Measurements from ENCODE around the gene STK24.
"Not testable (repeated sequence)": the region's sequence is repeated elsewhere in the genome, so short reads cannot be mapped to it uniquely, and the experiment has no call there.

The STK24 gene

DNA sequence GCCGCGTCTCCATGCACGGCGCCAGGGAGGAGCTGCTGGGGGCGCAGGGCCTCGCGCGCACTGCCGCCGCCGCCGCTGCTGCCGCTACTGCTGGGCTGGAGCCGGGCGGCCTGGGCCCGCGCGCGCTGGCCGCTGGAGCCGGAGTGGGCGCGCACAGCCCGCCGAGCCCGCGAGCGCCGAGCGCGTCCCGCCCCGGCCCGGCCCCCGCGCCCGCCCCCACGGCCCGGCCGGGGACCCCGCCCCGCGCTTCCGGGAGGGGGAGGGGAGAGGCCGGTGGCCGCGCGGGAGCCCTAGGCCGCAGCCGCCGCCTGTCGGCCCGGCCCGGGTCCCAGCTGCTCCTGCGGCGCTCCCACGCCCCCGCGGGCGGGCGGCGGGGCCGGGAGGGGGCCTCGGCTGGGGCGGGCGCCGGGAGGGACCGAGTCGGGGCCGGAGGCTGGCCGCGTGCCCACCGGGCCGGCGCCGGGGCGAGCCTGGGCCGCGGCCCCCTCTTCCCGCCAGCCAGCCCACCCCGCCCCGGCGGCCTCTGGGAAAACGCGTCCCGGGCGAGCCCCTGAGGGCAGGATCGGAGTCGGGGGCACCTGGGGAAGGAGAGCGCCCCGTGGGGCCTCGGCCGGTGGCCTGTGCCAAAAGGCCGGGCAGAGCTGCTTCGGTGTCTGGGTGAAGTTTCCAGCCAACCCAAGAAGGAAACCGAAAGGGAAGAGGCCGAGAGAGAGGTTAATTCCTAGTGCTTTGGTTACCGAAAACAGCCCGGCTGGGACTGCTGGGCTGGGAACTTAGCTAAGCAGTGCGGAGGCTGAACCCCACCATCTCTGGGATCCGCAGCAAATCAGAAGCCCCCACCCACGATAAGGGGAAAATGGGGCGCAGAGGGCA is at the start of gene STK24:
Gene STK24 (minus strand): TSS at position 145 of the 873 bp plus-strand sequence. CDS start 321 bp downstream, outside the sequence.
- DNase-seq, result peak; percentile 57
- in situ Hi-C loops (cut with MboI; ENCODE audit: low pct_unique_long_range_greater_than_20kb, low sequenced_read_pairs), result no loop called here

DNA sequence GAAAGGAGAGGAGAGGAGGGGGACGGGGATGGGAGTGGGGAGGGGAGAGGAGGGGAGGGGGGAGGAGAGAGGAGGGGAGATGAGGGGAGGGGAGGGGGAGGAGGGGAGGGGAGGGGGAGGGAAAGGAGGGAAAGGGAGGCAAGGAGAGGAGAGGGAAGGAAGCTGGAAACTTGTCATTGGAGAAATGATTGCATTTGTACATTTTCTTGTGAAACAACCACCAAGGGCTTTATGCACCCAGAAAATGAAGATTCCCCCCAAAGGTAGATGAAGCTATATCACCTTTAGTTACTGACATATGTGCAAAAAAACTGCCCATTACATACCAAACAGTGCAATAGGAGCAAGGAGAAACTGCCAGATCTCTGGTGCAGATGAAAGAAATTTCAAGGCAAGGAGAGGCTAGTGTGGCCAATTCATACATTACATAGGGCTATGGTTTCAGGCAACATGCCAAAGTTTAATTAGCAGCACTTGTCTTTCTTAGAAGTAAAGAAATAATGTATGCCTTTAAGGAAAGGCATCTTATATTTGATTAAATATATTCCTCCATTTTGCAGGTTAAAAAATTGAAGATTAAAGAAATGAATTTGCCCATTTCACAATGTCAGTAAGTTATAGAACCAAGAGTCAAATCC is 49.5 kb upstream of the STK24 start:
- no peak for DNase-seq
- in situ Hi-C loops (cut with MboI; ENCODE audit: low pct_unique_long_range_greater_than_20kb, low sequenced_read_pairs), result no loop called here

DNA sequence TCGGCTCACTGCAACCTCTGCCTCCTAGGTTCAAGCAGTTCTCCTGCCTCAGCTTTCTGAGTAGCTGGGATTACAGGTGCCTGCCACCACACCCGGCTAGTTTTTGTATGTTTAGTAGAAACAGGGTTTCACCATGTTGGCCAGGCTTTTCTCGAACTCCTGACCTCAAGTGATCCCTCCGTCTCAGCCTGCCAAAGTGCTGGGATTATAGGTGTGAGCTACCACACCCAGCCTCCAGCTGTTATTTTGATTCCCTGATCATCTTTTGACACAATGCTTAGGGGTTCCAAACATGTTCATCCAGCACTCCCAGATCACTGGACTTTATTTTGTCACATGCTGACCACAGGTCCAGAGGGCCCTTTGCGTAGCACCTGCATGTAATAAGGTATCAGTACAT is 47.7 kb upstream of the STK24 start:
- DNase-seq; in situ Hi-C loops (cut with MboI; ENCODE audit: low pct_unique_long_range_greater_than_20kb, low sequenced_read_pairs): not testable (repeated sequence)

DNA sequence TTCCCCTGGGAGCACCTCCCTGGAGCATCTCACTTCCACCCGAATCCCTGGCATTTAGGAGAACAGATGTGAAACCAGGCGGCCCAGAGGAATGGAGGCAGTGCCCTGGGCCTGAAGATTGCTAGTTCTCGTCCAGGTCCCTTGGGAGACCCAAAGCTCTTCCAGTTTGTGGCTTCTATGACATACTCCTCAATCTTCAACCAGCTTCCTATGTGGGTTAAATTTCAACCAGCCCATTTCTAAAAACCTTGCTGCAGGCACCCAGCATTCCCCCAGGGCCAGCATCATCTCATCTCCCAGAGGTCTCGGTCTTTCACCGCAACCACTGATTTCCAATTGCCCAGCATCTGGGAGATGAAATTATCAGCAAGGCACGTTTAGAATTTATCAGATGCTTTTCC is 46.0 kb upstream of the STK24 start:
- in situ Hi-C loops (cut with MboI; ENCODE audit: low pct_unique_long_range_greater_than_20kb, low sequenced_read_pairs), result no loop called here
- no peak for DNase-seq

DNA sequence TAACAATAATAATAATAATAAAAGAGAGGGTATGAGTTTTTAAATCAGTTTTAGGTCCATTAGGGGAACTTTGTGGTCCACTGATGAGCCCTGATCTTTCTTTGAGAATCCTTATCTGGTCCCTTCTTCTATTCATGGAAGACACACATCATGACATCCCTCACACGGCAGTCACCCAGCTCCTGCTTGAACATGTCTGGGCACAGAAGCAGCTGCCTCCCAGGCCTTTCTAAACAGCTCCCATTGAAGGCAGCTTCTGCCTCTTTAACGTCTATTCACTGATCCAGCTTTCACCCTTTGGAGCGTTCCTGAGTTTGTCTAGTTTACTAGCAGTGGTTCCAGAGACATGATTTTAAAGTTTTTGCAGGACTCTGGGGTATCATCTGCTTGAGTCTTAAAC is 42.6 kb upstream of the STK24 start:
- in situ Hi-C loops (cut with MboI; ENCODE audit: low pct_unique_long_range_greater_than_20kb, low sequenced_read_pairs), result no loop called here
- DNase-seq, result no peak

DNA sequence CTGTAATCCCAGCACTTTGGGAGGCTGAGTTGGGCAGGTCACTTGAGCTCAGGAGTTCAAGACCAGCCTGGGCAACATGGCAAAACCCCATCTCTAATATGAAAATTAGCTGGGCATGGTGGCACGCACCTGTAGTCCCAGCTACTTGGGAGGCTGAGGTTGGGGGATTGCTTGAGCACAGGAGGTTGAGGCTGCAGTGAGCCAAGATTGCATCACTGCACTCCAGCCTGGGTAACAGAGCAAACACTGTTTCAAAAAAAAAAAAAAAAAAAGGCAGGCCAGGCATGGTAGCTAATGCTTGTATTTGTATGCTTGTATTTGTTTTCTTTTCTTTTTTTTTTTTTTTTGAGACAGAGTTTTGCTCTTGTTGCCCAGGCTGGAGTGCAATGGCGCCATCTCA is 38.7 kb upstream of the STK24 start:
- in situ Hi-C loops (cut with MboI; ENCODE audit: low pct_unique_long_range_greater_than_20kb, low sequenced_read_pairs); DNase-seq: not testable (repeated sequence)

DNA sequence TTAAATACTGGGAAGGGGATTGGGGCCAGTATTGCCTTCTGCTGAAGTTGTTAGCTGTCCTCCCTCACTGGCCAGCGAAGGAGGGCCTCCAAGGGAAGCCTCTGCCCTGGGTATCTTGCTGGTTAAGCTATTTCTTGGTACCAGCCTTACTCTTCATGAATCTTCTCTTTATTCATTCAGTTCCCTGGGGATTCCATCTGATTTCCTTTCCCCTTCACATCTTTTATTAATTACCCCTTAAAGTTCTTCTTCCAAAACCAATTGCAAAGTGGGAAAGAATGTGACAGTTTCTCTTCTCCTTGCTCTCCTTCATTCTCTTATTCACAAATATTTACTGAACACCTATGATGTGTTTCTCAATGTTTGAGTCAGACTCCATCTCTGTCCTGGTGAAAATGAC is 36.7 kb upstream of the STK24 start:
- in situ Hi-C loops (cut with MboI; ENCODE audit: low pct_unique_long_range_greater_than_20kb, low sequenced_read_pairs), result no loop called here
- DNase-seq, result no peak

DNA sequence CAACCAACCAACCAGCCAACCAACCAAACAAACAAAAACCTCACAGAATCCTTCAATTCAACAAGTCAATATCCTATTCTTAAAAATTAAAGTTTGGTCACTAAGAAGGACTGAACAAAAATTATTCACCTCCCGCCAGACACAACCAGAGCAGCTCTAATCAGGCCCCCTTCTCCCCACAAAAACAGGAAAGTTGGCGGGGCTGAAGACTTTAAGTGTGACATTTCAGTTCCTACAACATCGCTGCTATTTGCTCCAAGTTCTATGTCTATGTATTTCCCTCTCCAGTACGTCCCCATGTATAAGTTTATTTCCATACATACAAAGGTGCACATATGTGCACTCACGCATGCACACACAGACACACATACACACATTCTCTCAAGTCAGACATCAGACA is 32.8 kb upstream of the STK24 start:
- in situ Hi-C loops (cut with MboI; ENCODE audit: low pct_unique_long_range_greater_than_20kb, low sequenced_read_pairs), result no loop called here
- no peak for DNase-seq

DNA sequence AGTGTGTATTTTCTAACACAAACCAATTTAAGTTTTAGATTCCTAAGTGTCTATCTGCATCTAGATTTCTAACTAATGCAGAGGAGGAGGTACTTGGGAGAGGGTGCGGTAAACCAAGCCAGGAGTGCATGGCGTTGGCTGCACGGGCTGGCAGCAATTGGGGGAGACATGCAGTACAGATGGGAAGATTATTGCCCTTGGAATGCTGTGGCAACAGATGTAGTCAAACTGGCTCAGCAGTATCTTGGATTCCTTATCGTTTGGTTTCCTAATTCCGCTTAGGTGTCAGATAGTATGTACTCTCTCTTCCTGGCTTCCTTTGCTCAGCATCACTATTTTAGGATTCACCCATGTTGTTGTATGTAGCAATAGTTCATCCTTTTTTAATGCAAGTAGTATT is 29.4 kb upstream of the STK24 start:
- DNase-seq, result no peak
- in situ Hi-C loops (cut with MboI; ENCODE audit: low pct_unique_long_range_greater_than_20kb, low sequenced_read_pairs), result no loop called here

DNA sequence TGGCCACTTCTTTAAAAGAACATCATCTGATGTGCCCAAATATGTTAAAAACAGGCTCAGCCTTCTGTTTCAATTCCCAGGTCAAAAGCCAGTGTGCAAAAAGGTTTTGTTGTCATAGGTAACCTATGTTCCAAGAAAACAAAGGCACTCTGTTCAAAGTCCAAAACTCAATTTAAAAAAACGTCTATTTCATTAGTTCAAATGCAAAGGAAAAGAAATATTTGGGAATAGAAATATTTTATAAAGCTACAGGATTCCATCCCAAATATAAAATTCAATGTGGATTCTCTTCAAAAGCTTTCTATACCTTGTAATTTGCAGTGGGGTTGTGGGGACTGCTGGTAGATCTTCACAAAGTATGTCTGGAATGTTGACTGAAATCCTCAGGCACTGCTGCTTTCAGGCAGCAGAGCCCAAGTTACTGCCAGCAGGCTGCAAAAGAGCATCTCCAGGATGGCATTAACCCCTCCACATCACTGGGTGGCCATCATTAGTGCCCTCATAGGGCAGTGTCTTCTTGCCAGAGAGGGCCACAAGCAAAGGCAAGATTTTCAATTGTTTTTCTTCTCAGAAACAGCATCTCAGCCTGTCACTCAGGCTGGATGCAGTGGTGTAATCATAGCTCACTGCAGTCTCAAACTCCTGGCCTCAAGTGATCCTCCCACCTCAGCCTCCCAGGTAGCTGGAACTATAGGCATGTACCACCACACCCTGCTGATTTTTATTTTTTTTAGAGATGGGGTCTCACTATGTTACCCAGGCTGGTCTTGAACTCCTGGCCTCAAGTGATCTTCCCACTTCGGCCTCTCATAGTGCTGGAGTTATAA is 22.8 kb upstream of the STK24 start:
- in situ Hi-C loops (cut with MboI; ENCODE audit: low pct_unique_long_range_greater_than_20kb, low sequenced_read_pairs), result no loop called here
- no peak for DNase-seq

DNA sequence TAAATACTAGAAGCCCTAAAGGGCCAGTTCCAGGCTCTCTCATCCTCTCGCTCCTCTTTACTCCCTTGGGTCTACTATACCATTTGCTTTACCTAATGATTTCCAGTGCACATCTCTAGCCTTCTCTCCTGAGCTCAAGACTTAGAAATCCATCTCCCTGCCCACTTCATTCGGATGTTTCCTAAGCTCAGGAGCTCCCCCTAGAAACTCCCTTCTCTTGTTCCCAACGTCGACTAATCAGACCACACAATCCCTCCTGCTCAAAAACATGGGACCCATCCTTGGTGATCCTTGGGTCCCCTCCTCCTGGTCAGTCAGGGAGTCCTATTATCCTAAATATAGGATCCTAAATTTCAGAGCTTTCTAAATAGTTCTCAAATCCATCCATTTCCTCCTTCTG is 21.1 kb upstream of the STK24 start:
- in situ Hi-C loops (cut with MboI; ENCODE audit: low pct_unique_long_range_greater_than_20kb, low sequenced_read_pairs), result no loop called here
- no peak for DNase-seq

DNA sequence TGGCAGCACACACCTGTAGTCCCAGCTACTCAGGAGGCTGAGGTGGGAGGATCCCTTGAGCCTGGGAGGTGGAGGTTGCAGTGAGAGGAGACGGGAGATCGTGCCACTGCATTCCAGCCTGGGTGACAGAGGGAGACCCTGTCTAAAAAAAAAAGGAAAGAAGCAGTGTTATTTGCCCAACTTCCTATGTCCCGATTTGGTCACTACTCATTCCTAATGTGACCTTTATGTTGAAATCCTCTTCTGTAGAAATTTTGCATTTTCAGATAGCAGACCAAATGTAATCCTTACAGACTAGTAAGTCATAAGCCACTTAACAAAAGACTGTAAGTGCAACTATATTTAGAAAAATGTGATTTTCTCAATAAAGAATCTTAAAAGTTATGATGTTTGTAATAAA is 18.2 kb upstream of the STK24 start:
- in situ Hi-C loops (cut with MboI; ENCODE audit: low pct_unique_long_range_greater_than_20kb, low sequenced_read_pairs), result no loop called here
- DNase-seq, result no peak

DNA sequence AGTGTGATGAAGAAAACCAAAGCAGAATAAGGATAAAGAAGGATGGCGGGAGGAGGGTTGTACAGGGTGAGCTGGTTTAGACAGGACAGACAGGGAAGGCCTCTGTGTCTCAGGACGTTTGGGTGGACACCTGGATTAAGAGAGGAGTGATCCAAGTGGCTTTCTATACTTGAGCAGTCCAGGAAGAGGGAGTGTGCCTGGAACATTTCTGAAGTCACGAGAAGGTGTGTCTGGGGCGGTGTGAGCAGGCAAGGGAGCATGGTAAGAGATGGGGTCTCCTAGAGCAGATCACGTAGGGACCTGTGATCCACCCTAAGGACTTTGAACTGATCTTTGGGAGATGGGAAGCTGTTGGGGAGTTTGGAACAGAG is 15.4 kb upstream of the STK24 start:
- DNase-seq, result no peak
- in situ Hi-C loops (cut with MboI; ENCODE audit: low pct_unique_long_range_greater_than_20kb, low sequenced_read_pairs), result no loop called here

DNA sequence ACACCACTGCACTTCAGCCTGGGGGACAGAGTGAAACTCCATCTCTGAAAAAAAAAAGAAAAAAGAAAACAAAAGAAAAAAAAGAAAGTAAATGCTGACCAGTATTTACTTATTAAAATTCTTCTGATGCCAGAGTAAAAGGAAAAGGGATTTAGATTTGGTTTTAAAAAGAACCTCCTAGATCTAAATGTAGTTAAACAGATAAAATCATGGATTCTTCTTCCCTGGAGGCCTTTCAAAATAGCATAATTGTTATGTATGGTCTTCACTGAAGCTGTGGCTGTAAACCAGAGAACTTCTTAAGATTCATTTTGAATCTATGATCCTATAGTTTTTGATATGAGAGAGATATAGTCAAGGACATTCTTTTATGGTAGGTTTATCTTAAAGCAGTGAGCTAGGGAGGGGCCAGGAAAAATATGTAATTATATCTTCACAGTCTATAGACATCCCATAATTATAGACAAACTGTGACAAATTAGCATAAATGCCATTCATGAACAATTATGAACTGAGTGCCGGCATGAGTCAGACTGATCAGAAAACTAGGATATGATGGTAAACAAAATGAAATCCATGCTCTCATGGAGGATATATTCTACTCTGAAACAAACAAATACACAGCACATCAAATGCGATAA is 14.9 kb upstream of the STK24 start:
- in situ Hi-C loops (cut with MboI; ENCODE audit: low pct_unique_long_range_greater_than_20kb, low sequenced_read_pairs), result no loop called here
- DNase-seq, result no peak

DNA sequence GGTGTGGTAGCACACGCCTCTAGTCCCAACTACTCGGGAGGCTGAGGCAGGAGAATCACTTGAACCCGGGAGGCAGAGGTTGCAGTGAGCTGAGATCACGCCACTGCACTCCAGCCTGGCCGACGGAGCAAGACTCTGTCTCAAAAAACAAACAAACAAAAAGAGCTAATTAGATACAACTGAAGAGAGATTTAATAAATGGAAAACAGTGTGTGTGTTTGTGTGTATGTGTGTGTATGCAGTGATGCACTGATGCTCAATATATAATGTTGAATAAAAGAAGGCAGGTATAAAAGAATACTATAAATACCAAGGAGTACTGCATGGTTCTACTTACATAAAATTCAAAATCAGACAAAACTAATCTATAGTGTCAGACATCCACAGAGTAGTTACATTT is 13.6 kb upstream of the STK24 start:
- not testable (repeated sequence) for DNase-seq

DNA sequence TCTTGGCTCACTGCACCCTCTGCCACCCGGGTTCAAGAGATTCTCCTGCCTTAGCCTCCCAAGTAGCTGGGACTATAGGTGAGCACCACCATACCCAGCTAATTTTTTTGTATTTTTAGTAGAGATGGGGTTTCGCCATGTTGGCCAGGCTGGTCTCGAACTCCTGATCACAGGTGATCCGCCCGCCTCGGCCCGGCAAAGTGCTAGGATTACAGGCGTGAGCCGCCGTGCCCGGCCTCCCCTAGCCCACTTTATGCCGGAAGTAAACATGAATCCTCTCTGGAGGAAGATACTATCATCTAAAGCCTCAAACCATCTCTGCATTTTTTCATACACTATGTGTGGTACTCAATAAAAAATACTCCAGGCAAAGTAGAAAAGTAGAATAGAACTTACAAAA is 12.6 kb upstream of the STK24 start:
- DNase-seq; in situ Hi-C loops (cut with MboI; ENCODE audit: low pct_unique_long_range_greater_than_20kb, low sequenced_read_pairs): not testable (repeated sequence)

More for the DNA sequence above, 13.6 kb upstream of the STK24 start:
- in situ Hi-C loops (cut with MboI; ENCODE audit: low pct_unique_long_range_greater_than_20kb, low sequenced_read_pairs), result not testable (repeated sequence)

DNA sequence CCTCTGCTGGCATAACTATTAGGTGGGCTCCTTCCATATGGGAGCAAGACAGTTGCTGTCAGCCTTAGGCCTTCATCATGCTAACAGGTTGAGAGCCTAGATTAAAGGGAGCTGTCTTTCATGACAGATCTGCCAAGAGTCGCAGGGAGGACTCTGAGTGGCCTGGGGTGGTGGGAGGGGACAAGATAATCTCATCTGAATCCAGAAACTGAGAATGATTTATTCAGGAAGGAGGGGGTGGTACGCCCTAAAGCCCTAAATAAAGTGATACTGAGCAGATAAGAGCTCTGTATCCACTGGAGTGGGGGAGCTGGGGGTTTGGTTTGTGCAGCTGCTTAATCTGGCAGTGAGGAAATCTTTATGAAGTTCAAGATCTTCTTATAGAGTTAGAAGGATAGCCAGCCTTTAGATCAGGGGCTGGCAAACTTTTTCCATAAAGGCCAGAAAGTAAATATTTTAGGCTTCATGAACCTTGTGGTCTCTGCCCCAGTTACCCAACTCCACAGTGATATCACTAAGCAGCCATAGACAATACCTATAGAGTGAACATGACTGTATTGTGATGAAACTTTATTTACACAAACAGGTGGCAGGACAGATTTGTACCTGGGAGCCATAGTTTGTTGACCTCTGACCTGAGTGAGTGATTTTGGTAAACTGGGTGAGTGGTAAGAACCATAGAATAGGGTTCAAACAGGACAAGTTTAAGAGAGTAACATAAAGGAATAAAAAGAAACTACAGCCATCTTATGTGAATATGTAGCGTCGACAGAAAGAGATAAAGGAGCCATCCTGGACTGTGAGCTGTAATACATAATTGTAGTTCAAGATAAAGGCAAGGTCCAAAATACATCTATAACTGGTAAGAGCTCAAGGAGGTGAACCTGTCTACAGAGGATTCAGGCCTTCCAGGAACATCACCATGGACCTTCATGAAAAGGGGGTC is 9.8 kb upstream of the STK24 start:
- no peak for DNase-seq
- in situ Hi-C loops (cut with MboI; ENCODE audit: low pct_unique_long_range_greater_than_20kb, low sequenced_read_pairs), result no loop called here

DNA sequence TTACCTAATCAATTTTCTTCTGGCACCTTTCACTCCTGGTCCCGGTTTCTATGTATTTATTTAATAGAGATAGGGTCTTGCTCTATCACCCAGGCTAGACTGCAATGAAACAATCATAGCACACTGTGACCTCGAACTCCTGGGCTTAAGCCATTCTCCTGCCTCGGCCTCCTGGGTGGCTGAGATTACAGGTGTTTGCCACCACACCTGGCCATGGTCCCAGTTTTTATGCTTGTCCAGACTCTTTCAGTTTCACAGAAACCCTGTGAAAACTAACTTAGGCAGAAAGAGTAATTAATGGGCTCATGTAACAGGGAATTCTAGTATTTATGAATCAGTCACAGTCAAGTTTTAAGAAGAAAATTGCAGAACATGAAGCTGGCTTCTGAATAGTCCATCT is 9.0 kb upstream of the STK24 start:
- in situ Hi-C loops (cut with MboI; ENCODE audit: low pct_unique_long_range_greater_than_20kb, low sequenced_read_pairs), result no loop called here
- no peak for DNase-seq

DNA sequence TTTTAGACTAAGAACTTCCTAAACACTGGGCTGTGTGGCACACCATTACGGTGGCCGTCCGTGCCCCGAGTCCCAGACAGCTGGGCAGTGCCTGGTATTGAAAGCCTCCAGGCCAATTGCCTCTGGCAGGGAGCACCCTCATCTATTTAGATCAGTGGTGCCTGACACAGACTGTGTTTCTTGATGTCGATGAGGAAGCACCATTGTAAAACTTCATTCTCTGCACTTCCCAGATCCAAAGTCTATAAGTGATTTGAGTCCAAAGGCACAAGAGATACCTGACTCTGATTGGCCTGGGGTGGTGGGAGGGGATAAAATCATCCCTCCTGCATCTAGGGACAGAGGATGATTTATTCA is 8.5 kb upstream of the STK24 start:
- no peak for DNase-seq
- in situ Hi-C loops (cut with MboI; ENCODE audit: low pct_unique_long_range_greater_than_20kb, low sequenced_read_pairs), result no loop called here
